ENCODE measurements around the gene TMA7. TPM values are rescaled to one million over a fixed set of nuclear protein-coding genes. Genes with fewer than 3 reads are reported as not detected.
A peak's percentile ranks its signal among the peaks of the same experiment; 100 is the strongest.

Gene TMA7
- total RNA-seq, 2 experiments from 2014 or later: 250 to 313 TPM

GRCh38 chr3:48463703-48464102 lies 23.6 kb downstream of the TMA7 start:
- peaks cover 19% of the 10 kb centered on the region; the same call in 1 of the 2 replicates for H3K79me2 ChIP-seq (ENCODE audit: insufficient read depth, low read depth, low read length)
- no peak overlapping the region for H3K4me3 ChIP-seq (ENCODE audit: low read depth, low read length, poor library complexity, severe bottlenecking)
- TF ChIP-seq CTCF (conservative IDR thresholded peaks at IDR 0.05; ENCODE audit: low read length) (no peak), EZH2phosphoT487 (IDR thresholded peaks at IDR 0.05; ENCODE audit: borderline replicate concordance, low read depth, low read length) (no peak)
- H3K9me2 ChIP-seq (ENCODE audit: insufficient read depth, low read length): no peaks in the 10 kb centered on the region
- intact Hi-C loops (cut with micrococcal nuclease; ENCODE audit: unreplicated experiment): no loop called here
- no peak overlapping the region for H2AFZ ChIP-seq (ENCODE audit: low read length)
- H4K20me1 ChIP-seq (ENCODE audit: insufficient read depth, low read length): no peaks in the 10 kb centered on the region; the same call in 1 of the 2 replicates
- ChIA-PET POLR2A (interaction anchor here (0.6 to 1.6 kb wide), 2 partner anchors 9 to 441 kb away, joined by 3 to 5 read pairs; no protein-coding TSS in a partner anchor), CTCF (ENCODE audit: unreplicated experiment) (interaction anchor here (0.6 to 1.1 kb wide), 2 partner anchors 10 to 88 kb away, joined by 4 read pairs; no protein-coding TSS in a partner anchor)
- H3K4me2 ChIP-seq (ENCODE audit: low read length): no peak overlapping the region
- no peaks in the 10 kb centered on the region for H3K9me3 ChIP-seq (ENCODE audit: low read length)
- peaks cover 31% of the 10 kb centered on the region for H3K4me1 ChIP-seq (ENCODE audit: insufficient read depth, low read length, poor library complexity, severe bottlenecking)
- DNase-seq (ENCODE audit: low spot score): no peak
- peaks cover 58% of the 10 kb centered on the region for H3K36me3 ChIP-seq (ENCODE audit: insufficient read depth, low read length)
- no TSS peak for BruUV-seq (replicated peaks)
- H3K27ac ChIP-seq (ENCODE audit: low read depth, low read length, poor library complexity, severe bottlenecking): no peak overlapping the region

GRCh38 chr3:48464713-48465221 lies 24.7 kb downstream of the TMA7 start:
- no peak overlapping the region for H3K4me3 ChIP-seq (ENCODE audit: low read depth, low read length, poor library complexity, severe bottlenecking)
- no peaks in the 10 kb centered on the region for H3K9me3 ChIP-seq (ENCODE audit: low read length)
- no peak for TF ChIP-seq EZH2phosphoT487 (IDR thresholded peaks at IDR 0.05; ENCODE audit: borderline replicate concordance, low read depth, low read length)
- TF ChIP-seq CTCF (conservative IDR thresholded peaks at IDR 0.05; ENCODE audit: low read length): no peak
- no TSS peak for BruUV-seq (replicated peaks)
- H3K4me1 ChIP-seq (ENCODE audit: insufficient read depth, low read length, poor library complexity, severe bottlenecking): peaks cover 41% of the 10 kb centered on the region
- no peak overlapping the region for H3K27ac ChIP-seq (ENCODE audit: low read depth, low read length, poor library complexity, severe bottlenecking)
- ChIA-PET POLR2A (no interaction called here), CTCF (ENCODE audit: unreplicated experiment) (interaction anchor here (0.9 kb wide), 1 partner anchor 41 kb away, joined by 3 read pairs; no protein-coding TSS in a partner anchor)
- no peak overlapping the region for H2AFZ ChIP-seq (ENCODE audit: low read length)
- intact Hi-C loops (cut with micrococcal nuclease; ENCODE audit: unreplicated experiment): loop anchor here (1.0 kb wide), 1 partner anchor 84 kb away; no protein-coding TSS in a partner anchor
- no peak for DNase-seq (ENCODE audit: low spot score)
- H3K36me3 ChIP-seq (ENCODE audit: insufficient read depth, low read length): peaks cover 55% of the 10 kb centered on the region
- no peaks in the 10 kb centered on the region for H3K9me2 ChIP-seq (ENCODE audit: insufficient read depth, low read length)
- no peak overlapping the region for H3K4me2 ChIP-seq (ENCODE audit: low read length)
- peaks cover 25% of the 10 kb centered on the region; the same call in 1 of the 2 replicates for H3K79me2 ChIP-seq (ENCODE audit: insufficient read depth, low read depth, low read length)
- H4K20me1 ChIP-seq (ENCODE audit: insufficient read depth, low read length): no peaks in the 10 kb centered on the region; the same call in 1 of the 2 replicates

GRCh38 chr3:48465237-48465530 lies 25.1 kb downstream of the TMA7 start:
- Histone ChIP-seq H3K27ac (ENCODE audit: low read depth, low read length, poor library complexity, severe bottlenecking) (peak overlapping the region; percentile 59), H3K4me1 (ENCODE audit: insufficient read depth, low read length, poor library complexity, severe bottlenecking) (peaks cover 46% of the 10 kb centered on the region), H3K36me3 (ENCODE audit: insufficient read depth, low read length) (peaks cover 51% of the 10 kb centered on the region), H3K4me2 (ENCODE audit: low read length) (peak overlapping the region; percentile 86), H2AFZ (ENCODE audit: low read length) (no peak overlapping the region), H3K4me3 (ENCODE audit: low read depth, low read length, poor library complexity, severe bottlenecking) (no peak overlapping the region), H3K9me2 (ENCODE audit: insufficient read depth, low read length) (no peaks in the 10 kb centered on the region), H4K20me1 (ENCODE audit: insufficient read depth, low read length) (no peaks in the 10 kb centered on the region; the same call in 1 of the 2 replicates), H3K79me2 (ENCODE audit: insufficient read depth, low read depth, low read length) (peaks cover 29% of the 10 kb centered on the region; the same call in 1 of the 2 replicates), H3K9me3 (ENCODE audit: low read length) (no peaks in the 10 kb centered on the region)
- no peak for DNase-seq (ENCODE audit: low spot score)
- TF ChIP-seq CTCF (conservative IDR thresholded peaks at IDR 0.05; ENCODE audit: low read length) (no peak), EZH2phosphoT487 (IDR thresholded peaks at IDR 0.05; ENCODE audit: borderline replicate concordance, low read depth, low read length) (no peak)
- CTCF ChIA-PET (ENCODE audit: unreplicated experiment): interaction anchor here (0.9 kb wide), 1 partner anchor 40 kb away, joined by 3 read pairs; no protein-coding TSS in a partner anchor
- POLR2A ChIA-PET: no interaction called here
- intact Hi-C loops (cut with micrococcal nuclease; ENCODE audit: unreplicated experiment): loop anchor here (1.0 kb wide), 1 partner anchor 83 kb away; no protein-coding TSS in a partner anchor
- BruUV-seq (replicated peaks): no TSS peak
